Right atrium auricular region (tissue), 2 donors: ENCODE data around the gene PXK. TPM values are rescaled to one million over a fixed set of nuclear protein-coding genes. Genes with fewer than 3 reads are reported as not detected.

Experiments
- DNase-seq: peaks from one replicate; pipeline ENCODE4 v3.0.0-alpha.2; 2019; ENCODE audit warnings: low spot score
- H3K27ac ChIP-seq, 2 donors: fragments of 200-600 bp; sonication (generic); 1 replicate in 1 of 2; 2 replicates in 1 of 2; pipeline ENCODE4 v1.5.1; 2016 to 2019
- H3K27me3 ChIP-seq, 2 donors: fragments of 200-600 bp; sonication (generic); one replicate each; pipeline versions ENCODE4 v1.5.1 to v1.6.0; 2017 to 2019
- H3K36me3 ChIP-seq: fragments of 200-600 bp; sonication (generic); one replicate; pipeline ENCODE4 v1.5.1; 2016
- H3K4me1 ChIP-seq, 2 donors: fragments of 200-600 bp; sonication (generic); one replicate each; pipeline versions ENCODE4 v1.5.1 to v1.6.0; 2017 to 2019
- H3K4me3 ChIP-seq, 2 donors: fragments of 200-600 bp; sonication (generic); 1 replicate in 1 of 2; 2 replicates in 1 of 2; pipeline ENCODE4 v1.5.1; 2017 to 2019; ENCODE audit warnings: mild to moderate bottlenecking in 1 of 2, moderate library complexity in 1 of 2
- H3K9me3 ChIP-seq, 2 donors: fragments of 200-600 bp; sonication (generic); one replicate each; pipeline ENCODE4 v1.5.1; 2019
- CTCF ChIP-seq, 2 donors: fragments of 200-600 bp; sonication (generic); IDR thresholded peaks; one replicate each; pipeline ENCODE4 v1.5.1; 2019; ENCODE audit warnings: antibody characterized with exemption in 2 of 2
- total RNA-seq, 2 donors: library from RNA; depleted of rRNA; stranded (reverse); fragments of >200 nt; gene quantifications; one replicate each; pipeline ENCODE4 v1.1.0, GENCODE V29; 2016

Gene PXK
- total RNA-seq, 2 donors from 2014 or later, result 18.3 to 22.5 TPM

GRCh38 chr3:58299075-58299474 lies 33.6 kb upstream of the PXK start:
- no peaks in the 10 kb centered on the region for H3K27me3 ChIP-seq
- no peak for TF ChIP-seq CTCF (IDR thresholded peaks at IDR 0.05)
- H3K4me1 ChIP-seq, result no peaks in the 10 kb centered on the region
- H3K9me3 ChIP-seq, result no peaks in the 10 kb centered on the region
- no peaks in the 10 kb centered on the region for H3K36me3 ChIP-seq
- no peak overlapping the region for H3K4me3 ChIP-seq
- H3K27ac ChIP-seq, result no peak overlapping the region
- DNase-seq, result no peak

- Histone ChIP-seq H3K27ac (no peak overlapping the region), H3K27me3 (no peaks in the 10 kb centered on the region), H3K36me3 (no peaks in the 10 kb centered on the region), H3K4me3 (no peak overlapping the region), H3K9me3 (no peaks in the 10 kb centered on the region), H3K4me1 (no peaks in the 10 kb centered on the region)
- no peak for DNase-seq
- peak; percentile 19 to 72 for TF ChIP-seq CTCF (IDR thresholded peaks at IDR 0.05)
Measured at GRCh38 chr3:58299839-58300516, 32.7 kb upstream of the PXK start.

GRCh38 chr3:58305882-58306711 lies 26.6 kb upstream of the PXK start, which contains the start of the genes HTD2 and RPP14:
TSS of gene HTD2 (plus strand) at chr3:58306520. CDS start at chr3:58317614, 11,094 bp downstream.
TSS of gene RPP14 (plus strand) at chr3:58306245. CDS start at chr3:58310330, 4,085 bp downstream.
- Histone ChIP-seq H3K36me3 (peaks cover 14% of the 10 kb centered on the region), H3K27ac (peak within 1 kb of the TSS; percentile 94 to 96), H3K4me3 (peak within 1 kb of the TSS; percentile 64 to 66), H3K27me3 (no peaks in the 10 kb centered on the region), H3K4me1 (peaks cover 0 to 23% of the 10 kb centered on the region in 2 donors), H3K9me3 (no peaks in the 10 kb centered on the region)
- peak; percentile 98 for DNase-seq
- TF ChIP-seq CTCF (IDR thresholded peaks at IDR 0.05), result peak; percentile 96 to 97

GRCh38 chr3:58307639-58308215 lies 25.0 kb upstream of the PXK start:
- H3K27me3 ChIP-seq, result no peaks in the 10 kb centered on the region
- peak overlapping the region; percentile 94 to 96 for H3K27ac ChIP-seq
- peak overlapping the region; percentile 64 to 66 for H3K4me3 ChIP-seq
- peaks cover 30% of the 10 kb centered on the region for H3K36me3 ChIP-seq
- DNase-seq, result no peak
- TF ChIP-seq CTCF (IDR thresholded peaks at IDR 0.05), result peak in 1 of 2 donors; percentile 56
- H3K9me3 ChIP-seq, result no peaks in the 10 kb centered on the region
- H3K4me1 ChIP-seq, result peaks cover 0 to 23% of the 10 kb centered on the region in 2 donors

- Histone ChIP-seq H3K27me3 (no peaks in the 10 kb centered on the region), H3K4me1 (peaks cover 0 to 23% of the 10 kb centered on the region in 2 donors), H3K36me3 (peaks cover 40% of the 10 kb centered on the region), H3K27ac (peak overlapping the region in 1 of 2 donors; percentile 14), H3K9me3 (no peaks in the 10 kb centered on the region), H3K4me3 (no peak overlapping the region)
- no peak for TF ChIP-seq CTCF (IDR thresholded peaks at IDR 0.05)
- no peak for DNase-seq
Measured at GRCh38 chr3:58308728-58309127, 24.0 kb upstream of the PXK start.
